ENCODE data around the gene APBA2. TPM values are rescaled to one million over a fixed set of nuclear protein-coding genes. Genes with fewer than 3 reads are reported as not detected.

The APBA2 gene
- total RNA-seq, 1 donor = 4.7 TPM

DNA sequence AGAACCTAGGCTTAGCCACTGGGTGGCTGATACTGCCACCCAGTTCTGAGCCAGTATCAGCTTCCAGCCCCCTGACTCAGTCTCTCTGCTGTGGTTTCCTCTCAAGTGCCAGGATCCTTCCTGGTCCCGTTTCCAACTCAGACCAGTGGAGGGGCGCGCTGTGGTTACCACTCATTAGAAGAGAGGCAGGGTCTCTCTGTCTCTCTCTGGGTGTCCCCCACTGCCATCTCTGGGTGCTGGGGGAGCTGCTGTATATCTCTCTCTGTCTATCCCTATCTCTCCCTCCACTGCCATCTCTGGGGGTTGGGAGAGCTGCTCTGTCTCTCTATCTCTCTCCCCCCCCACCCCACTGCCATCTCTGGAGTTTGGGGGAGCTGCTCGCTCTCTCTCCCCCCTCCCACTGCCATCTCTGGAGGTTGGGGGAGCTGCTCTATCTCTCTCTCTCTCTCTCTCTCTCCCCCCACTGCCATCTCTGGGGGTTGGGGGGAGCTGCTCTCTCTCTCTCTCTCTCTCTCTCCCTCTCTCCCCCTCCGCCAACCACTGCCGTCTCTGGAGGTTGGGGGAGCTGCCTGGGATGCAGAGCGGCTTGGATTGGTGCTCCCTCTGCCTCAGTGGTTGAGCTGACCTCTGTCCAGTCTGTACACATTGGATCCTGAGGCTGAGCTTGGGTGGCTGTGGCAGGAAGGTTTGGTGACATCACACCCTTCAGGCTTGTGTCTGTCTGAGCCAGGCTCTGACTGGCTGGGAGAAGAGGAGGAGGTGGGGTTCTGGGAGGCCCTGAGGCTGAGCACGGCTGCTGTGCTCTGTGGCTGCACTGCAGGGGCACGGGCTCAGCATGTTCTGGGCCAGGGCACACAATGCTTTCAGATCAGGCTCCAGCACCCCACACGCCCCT, 98.9 kb downstream of the APBA2 start:
- no peak overlapping the region for H3K4me3 ChIP-seq (ENCODE audit: low read depth, low read length)
- DNase-seq (ENCODE audit: low read depth) = peak; percentile 54
- TF ChIP-seq, protein P1, sequence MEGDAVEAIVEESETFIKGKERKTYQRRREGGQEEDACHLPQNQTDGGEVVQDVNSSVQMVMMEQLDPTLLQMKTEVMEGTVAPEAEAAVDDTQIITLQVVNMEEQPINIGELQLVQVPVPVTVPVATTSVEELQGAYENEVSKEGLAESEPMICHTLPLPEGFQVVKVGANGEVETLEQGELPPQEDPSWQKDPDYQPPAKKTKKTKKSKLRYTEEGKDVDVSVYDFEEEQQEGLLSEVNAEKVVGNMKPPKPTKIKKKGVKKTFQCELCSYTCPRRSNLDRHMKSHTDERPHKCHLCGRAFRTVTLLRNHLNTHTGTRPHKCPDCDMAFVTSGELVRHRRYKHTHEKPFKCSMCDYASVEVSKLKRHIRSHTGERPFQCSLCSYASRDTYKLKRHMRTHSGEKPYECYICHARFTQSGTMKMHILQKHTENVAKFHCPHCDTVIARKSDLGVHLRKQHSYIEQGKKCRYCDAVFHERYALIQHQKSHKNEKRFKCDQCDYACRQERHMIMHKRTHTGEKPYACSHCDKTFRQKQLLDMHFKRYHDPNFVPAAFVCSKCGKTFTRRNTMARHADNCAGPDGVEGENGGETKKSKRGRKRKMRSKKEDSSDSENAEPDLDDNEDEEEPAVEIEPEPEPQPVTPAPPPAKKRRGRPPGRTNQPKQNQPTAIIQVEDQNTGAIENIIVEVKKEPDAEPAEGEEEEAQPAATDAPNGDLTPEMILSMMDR (IDR thresholded peaks at IDR 0.05; ENCODE audit: insufficient read depth, low read depth, low read length) = no peak

DNA sequence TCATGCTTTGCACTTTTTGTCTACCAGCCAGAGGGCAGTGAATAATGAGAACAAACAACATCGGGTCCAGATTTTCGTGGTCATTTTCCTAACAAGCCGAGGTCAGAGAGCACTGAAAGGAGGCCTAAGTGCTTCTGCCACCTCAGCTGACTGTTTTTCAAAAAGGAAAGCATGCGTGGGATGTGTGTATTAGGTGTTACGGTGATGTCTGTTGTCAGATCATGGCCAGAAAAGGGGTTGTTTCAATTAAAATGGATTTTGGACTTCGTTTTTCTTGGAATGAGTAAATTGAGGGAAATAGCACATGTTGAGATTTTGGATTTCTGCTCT, 99.5 kb downstream of the APBA2 start:
- TF ChIP-seq, protein P1 (IDR thresholded peaks at IDR 0.05; ENCODE audit: insufficient read depth, low read depth, low read length) = no peak
- H3K4me3 ChIP-seq (ENCODE audit: low read depth, low read length) = no peak overlapping the region
- peak; percentile 21 for DNase-seq (ENCODE audit: low read depth)

DNA sequence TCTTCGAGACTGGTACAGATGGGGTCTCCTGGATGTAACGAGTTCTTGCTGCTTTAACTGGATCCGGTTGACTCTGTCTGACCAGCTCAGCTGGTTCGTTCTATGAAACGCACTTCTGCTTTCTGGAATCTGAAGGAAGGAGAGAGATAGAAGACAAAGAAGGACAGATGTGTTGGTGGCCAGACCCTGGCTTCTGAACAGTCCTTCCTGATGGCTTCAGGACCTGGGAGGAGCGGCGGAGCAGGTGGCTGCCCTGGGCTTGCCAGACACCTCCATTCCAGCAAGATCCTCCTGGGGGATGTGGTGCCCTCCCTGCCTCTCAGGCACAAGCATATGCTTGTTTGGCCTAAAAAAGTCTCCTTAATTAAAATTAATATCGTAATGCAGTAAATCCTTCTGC, 99.9 kb downstream of the APBA2 start:
- no peak overlapping the region for H3K4me3 ChIP-seq (ENCODE audit: low read depth, low read length)
- DNase-seq (ENCODE audit: low read depth) = no peak
- TF ChIP-seq, protein P1 (IDR thresholded peaks at IDR 0.05; ENCODE audit: insufficient read depth, low read depth, low read length) = no peak

DNA sequence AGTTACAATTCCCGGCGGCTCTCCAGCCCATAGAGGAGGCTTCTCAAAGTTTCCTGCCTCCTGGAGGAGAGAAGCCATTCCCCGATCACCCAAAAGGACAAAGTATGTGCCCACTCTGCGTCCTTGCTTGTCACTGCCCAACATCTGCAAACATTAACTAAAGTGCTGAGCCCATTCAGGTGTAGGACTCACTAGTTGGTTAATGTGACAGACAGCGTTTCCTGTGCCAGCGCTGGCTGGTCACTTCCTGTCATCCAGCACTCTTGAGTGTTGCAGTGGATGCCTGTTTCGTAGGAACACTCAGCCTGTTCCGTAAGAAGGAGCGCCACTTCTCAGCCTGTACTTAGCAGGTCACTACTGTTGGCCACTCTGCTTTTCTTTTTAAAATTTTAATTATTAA, 100.3 kb downstream of the APBA2 start:
- H3K4me3 ChIP-seq (ENCODE audit: low read depth, low read length) = no peak overlapping the region
- no peak for DNase-seq (ENCODE audit: low read depth)
- TF ChIP-seq, protein P1 (IDR thresholded peaks at IDR 0.05; ENCODE audit: insufficient read depth, low read depth, low read length) = no peak

DNA sequence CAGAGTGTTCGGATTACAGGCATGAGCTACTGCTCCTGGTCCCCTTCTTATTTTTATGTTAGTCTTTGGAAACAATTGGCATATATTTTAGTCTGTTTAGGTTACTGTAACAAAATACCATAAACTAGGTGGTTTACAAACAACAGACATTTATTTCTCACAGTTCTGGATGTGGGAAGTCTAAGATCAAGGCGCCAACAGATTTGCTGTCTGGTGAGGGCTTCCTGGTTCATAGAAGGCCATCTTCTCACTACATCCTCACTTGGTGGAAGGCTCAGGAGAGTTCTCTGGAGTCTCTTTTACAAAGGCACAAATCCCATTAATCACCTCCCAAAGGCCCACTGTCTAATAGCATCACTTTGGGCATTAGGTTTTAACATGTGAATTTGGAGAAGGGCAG, 101.0 kb downstream of the APBA2 start:
- H3K4me3 ChIP-seq (ENCODE audit: low read depth, low read length) = no peak overlapping the region
- TF ChIP-seq, protein P1 (IDR thresholded peaks at IDR 0.05; ENCODE audit: insufficient read depth, low read depth, low read length) = no peak
- DNase-seq (ENCODE audit: low read depth) = no peak

- H3K4me3 ChIP-seq (ENCODE audit: low read depth, low read length) = no peak overlapping the region
- TF ChIP-seq, protein P1 (IDR thresholded peaks at IDR 0.05; ENCODE audit: insufficient read depth, low read depth, low read length) = no peak
- DNase-seq (ENCODE audit: low read depth) = no peak
Observed at GRCh38 chr15:28987337-28987736, 101.6 kb downstream of the APBA2 start.
